Activated CD8-positive, alpha-beta memory T cell treated with anti-CD3 and anti-CD28 coated beads for 48 hours (primary cell): ENCODE data around the gene ATP6V1B1.
"Not testable (repeated sequence)": the region's sequence is repeated elsewhere in the genome, so short reads cannot be mapped to it uniquely, and the experiment has no call there.

ENCODE experiments used
- DNase-seq, 3 experiments: peaks; one replicate each; pipeline ENCODE4 v3.0.0-alpha.2; 2020; ENCODE audit warnings: low read depth in 2 of 3, low spot score in 2 of 3

The ATP6V1B1 gene

DNA sequence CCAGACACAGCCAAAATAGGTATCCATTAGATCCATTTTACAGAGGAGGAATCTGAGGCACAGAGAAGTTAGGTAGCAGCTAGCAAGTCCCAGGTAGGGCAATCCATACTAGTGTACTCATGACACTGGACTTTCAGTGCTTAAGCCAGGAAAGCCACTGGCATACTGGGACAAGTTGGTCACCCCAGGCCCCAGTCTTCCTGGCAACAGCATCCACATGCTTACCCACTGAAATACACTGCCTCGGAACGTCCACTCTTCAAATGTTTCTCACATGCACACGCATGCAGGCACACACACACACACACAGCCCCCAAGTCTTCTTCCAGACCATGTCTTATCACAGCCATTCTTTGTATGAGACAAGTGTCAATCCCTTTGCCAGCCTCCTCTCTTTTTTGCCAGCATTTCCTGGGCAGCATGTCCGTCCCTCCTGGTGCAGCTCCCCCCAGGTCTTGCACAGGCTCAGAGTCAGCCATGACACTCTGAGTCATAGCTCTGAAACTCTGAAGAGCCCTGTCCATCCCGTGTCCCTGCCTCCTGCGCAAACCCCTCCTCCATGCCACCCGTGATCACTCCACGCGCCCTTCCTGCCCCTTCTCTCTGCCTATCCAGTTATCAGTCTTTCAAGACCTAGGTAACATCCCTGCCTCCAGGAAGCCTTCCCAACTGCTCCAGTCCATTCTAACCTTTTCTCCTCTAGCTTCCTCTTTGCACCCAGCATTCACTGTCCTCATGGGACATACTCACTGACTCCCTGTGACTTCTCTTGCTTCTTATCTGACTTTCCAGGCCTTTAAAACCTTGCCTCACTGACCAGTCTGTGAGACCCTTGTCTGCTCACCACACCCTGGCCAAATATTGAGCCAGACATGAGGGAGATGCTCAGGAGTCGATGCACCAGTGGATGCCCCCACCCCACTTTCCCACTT lies 69.8 kb downstream of the ATP6V1B1 start:
- no peak for DNase-seq

DNA sequence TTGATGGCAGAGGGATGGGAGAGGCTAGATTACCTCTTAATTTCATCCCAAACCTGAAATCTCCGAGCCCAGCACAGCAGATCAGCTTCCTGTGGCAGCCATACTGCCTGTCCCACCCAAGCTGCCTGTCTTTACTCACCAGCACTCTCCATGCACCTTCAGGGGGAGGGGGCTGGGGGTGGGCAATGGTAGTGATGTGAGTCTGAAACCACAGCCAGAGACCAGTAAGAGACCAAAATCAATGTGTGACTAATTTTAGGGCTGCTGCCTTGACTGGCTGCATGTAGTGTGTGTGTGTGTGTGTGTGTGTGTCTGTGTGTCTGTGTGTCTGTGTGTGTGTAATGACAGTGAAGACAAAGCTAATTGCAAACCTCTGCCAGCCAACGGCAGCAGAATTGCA lies 70.6 kb downstream of the ATP6V1B1 start:
- DNase-seq: no peak

DNA sequence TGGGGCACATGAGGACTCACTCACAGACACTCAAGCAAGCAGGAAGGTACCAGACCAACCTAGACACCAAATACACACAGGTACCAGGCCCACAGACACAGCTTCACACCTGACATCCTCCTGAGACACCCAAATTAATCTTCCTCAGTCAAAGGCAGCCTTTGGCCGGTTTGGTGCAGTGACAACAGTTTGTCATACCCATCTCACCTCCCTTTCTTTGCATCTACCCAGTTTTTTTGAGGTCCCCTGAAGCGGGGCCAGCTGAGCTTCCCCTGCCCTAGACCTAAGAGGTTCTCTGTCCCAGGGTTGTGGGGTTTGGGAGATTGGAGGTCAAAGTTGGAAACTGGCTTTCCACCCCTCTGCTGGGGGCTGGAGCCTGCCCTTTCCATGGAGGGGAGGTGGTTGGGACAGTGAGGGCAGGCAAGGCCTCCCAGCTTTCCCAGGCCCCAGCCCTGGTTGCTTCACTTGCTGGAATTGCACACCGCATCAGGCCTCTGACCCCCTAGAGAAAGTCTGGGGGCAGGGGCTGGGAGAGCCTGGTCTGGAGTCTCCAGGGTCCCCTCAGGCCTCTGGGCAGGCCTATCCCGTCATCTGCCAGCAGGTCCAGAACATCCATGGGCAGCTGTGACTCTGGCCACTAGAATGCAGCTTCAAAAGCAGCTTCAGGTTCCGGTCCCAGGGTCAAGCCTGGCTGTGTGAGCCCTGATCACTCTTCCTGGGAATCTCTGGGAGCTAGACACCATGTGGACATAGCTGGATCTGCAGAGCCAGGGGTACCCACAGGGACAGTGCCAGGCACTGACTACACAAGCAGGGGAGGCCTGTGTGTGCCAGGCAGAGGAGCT lies 71.5 kb downstream of the ATP6V1B1 start:
- no peak for DNase-seq

DNA sequence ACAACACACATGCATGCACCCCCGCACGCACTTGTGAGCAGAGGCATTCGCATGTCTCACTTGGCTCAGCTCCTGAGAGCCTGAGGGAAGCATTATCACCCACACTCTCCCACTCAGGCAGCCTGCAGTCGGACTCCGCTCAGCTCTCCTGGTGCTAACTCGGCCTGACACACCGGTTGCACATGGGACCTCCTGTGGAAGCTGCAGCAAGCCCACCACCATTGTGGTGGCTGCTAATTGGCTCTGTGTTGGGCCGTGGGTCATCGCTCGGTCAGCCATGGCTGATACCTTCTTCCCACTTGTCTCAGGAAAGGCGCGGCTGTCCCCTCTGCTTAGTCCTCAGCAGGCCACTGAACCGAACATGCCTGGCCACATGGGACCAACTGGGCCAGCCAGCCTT lies 72.6 kb downstream of the ATP6V1B1 start:
- DNase-seq: no peak

DNA sequence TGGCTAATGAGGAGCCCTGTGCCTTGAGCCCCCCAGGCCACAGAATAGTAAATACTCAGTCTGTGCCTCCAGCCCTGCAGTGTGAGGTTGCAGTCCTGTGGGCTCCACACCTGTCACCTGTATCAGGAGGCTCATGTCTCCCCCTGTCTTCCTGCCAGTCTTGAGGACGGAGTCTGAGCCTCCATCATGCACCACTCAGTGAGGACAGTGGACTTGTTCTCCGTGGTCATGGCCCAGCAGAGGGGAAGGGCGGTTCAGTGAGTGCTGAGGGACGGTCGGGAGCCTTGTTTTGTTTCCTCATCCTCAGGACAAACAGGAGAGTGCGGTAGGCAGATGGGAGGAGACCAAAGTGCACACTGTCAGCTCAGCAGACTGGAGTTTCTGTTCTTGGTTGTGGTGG lies 76.1 kb downstream of the ATP6V1B1 start:
- not testable (repeated sequence) for DNase-seq
